Measurements from ENCODE around the gene PPP2R5A. TPM values are rescaled to one million over a fixed set of nuclear protein-coding genes. Genes with fewer than 3 reads are reported as not detected.

The PPP2R5A gene
- total and polyA plus RNA-seq, 2 of the 13 experiments (the other 11 are each of a cell fraction or from before 2014, with no cell fraction given), result 22.0 to 31.4 TPM

DNA sequence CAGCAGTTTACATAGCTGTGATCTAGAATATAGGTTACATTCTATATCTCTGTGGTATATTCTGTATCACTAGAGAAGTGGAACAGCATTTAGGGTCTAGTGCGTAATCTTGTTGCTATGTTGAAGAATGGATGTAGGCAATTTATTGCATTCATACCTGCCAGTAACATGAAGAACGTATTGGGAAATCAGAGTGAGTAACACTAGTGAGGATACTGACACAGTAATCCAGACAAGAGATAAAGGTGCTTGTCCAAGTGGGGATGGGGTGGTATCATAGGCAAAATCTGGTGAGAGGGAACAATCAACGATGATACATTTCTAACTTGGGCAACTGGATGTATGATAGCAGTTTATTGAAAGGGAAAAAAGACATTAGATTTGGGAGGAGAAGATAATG is 9.8 kb downstream of the PPP2R5A start:
- Histone ChIP-seq H2AFZ (ENCODE audit: low read length) (no peak overlapping the region), H3K9me3 (ENCODE audit: low read length) (no peaks in the 10 kb centered on the region), H3K79me2 (ENCODE audit: insufficient read depth, low read length) (peaks cover 84% of the 10 kb centered on the region), H3K4me1 (ENCODE audit: insufficient read depth, low read length) (peaks cover 43% of the 10 kb centered on the region), H3K4me3 (replicated peaks in 1 of 3; ENCODE audit: insufficient read depth in 1 of 3, low read depth in 2 of 3, low read length in 3 of 3) (no peak overlapping the region), H3K9ac (ENCODE audit: insufficient read depth, low read depth, low read length) (no peak overlapping the region), H3K27me3 (ENCODE audit: control insufficient read depth in 1 of 2, insufficient read depth in 2 of 2, low read length in 2 of 2) (no peaks in the 10 kb centered on the region), H3K36me3 (replicated peaks in 1 of 2; ENCODE audit: control insufficient read depth in 1 of 2, insufficient read depth in 2 of 2, low read length in 2 of 2) (no peaks in the 10 kb centered on the region), H3K27ac (ENCODE audit: extremely low read length, insufficient read depth, low read length) (no peak overlapping the region), H4K20me1 (ENCODE audit: insufficient read depth, low read length) (peaks cover 62% of the 10 kb centered on the region), H3K4me2 (ENCODE audit: low read depth, low read length) (no peak overlapping the region)
- ChIA-PET CTCF (ENCODE audit: low intra/inter-chr PET ratio, low total read pairs) (no interaction called here), POLR2A (no interaction called here)
- DNase-seq (ENCODE audit: low spot score) (no peak), FAIRE-seq (no peak), ATAC-seq (no peak)
- WGBS (ENCODE audit: low lambda C conversion rate), result 96% methylated on average over 3 of the region's 3 CpGs
- TF ChIP-seq, protein P1, sequence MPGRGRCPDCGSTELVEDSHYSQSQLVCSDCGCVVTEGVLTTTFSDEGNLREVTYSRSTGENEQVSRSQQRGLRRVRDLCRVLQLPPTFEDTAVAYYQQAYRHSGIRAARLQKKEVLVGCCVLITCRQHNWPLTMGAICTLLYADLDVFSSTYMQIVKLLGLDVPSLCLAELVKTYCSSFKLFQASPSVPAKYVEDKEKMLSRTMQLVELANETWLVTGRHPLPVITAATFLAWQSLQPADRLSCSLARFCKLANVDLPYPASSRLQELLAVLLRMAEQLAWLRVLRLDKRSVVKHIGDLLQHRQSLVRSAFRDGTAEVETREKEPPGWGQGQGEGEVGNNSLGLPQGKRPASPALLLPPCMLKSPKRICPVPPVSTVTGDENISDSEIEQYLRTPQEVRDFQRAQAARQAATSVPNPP (CRISPR knock-in tag; IDR thresholded peaks at IDR 0.05), result no peak
- TF ChIP-seq ZNF546 (CRISPR knock-in tag; conservative IDR thresholded peaks at IDR 0.05) (no peak), ZNF557 (CRISPR knock-in tag; IDR thresholded peaks at IDR 0.05) (no peak), ZNF672 (CRISPR knock-in tag; IDR thresholded peaks at IDR 0.05) (no peak), MTF1 (CRISPR knock-in tag; IDR thresholded peaks at IDR 0.05) (no peak), HNRNPH1 (optimal IDR thresholded peaks at IDR 0.05; ENCODE audit: low read depth, low read length) (no peak), ZNF879 (CRISPR knock-in tag; IDR thresholded peaks at IDR 0.05) (no peak), MZF1 (CRISPR knock-in tag; IDR thresholded peaks at IDR 0.05; ENCODE audit: borderline replicate concordance) (no peak), SMAD3 (CRISPR knock-in tag; IDR thresholded peaks at IDR 0.05) (no peak), NFE2L2 (IDR thresholded peaks at IDR 0.05; ENCODE audit: low read length) (no peak), ARHGAP35 (CRISPR knock-in tag; IDR thresholded peaks at IDR 0.05; ENCODE audit: borderline replicate concordance) (no peak), ZNF577 (CRISPR knock-in tag; IDR thresholded peaks at IDR 0.05; ENCODE audit: borderline replicate concordance, low read depth) (no peak), MED8 (CRISPR knock-in tag; IDR thresholded peaks at IDR 0.05; ENCODE audit: insufficient replicate concordance) (no peak), AGO1 (IDR thresholded peaks at IDR 0.05; ENCODE audit: low read depth, low read length, poor library complexity, severe bottlenecking) (no peak), HNRNPLL (IDR thresholded peaks at IDR 0.05; ENCODE audit: low read depth, low read length, poor library complexity, severe bottlenecking) (no peak), ZNF296 (CRISPR knock-in tag; conservative IDR thresholded peaks at IDR 0.05) (no peak), ETV6 (CRISPR knock-in tag; conservative IDR thresholded peaks at IDR 0.05) (no peak), CAMTA2 (CRISPR knock-in tag; IDR thresholded peaks at IDR 0.05; ENCODE audit: borderline replicate concordance) (no peak)
- TF ChIP-seq, protein P2, sequence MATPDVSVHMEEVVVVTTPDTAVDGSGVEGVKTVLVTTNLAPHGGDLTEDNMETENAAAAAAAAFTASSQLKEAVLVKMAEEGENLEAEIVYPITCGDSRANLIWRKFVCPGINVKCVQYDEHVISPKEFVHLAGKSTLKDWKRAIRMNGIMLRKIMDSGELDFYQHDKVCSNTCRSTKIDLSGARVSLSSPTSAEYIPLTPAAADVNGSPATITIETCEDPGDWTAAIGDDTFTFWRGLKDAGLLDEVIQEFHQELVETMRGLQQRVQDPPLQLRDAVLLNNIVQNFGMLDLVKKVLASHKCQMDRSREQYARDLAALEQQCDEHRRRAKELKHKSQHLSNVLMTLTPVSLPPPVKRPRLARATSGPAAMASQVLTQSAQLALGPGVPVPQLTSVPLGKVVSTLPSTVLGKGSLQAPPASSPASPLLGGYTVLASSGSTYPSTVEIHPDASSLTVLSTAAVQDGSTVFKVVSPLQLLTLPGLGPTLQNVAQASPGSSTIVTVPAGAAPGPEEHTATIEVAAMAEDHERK (CRISPR knock-in tag; IDR thresholded peaks at IDR 0.05; ENCODE audit: low read depth), result no peak
- intact Hi-C loops (cut with micrococcal nuclease; ENCODE audit: unreplicated experiment), result loop anchor here (5.0 to 10.0 kb wide), 2 partner anchors 72 to 610 kb away; no protein-coding TSS in a partner anchor
- BruUV-seq (replicated peaks), result no TSS peak
- in situ Hi-C loops (cut with HindIII; ENCODE audit: extremely low pct_ligation_motif_present, low pct_unique_long_range_greater_than_20kb), result loop anchor here (5.0 kb wide), 1 partner anchor 223 kb away; no protein-coding TSS in a partner anchor

Data from HepG2 (cell line).